ENCODE results near the gene PKP3.

- TF ChIP-seq CTCF (IDR thresholded peaks at IDR 0.05) (no peak), ZFX (IDR thresholded peaks at IDR 0.05; ENCODE audit: borderline replicate concordance) (no peak)
Measured at GRCh38 chr11:428295-428694, 34.3 kb downstream of the PKP3 start.
